IMR-90 (cell line): ENCODE results near the gene TTF1. TPM values are rescaled to one million over a fixed set of nuclear protein-coding genes. Genes with fewer than 3 reads are reported as not detected.

ENCODE experiments used
- ATAC-seq: fragments of 200-7000 bp; cut with Tn5 transposase; 2 replicates; pipeline ENCODE4 v1.9.1; 2020; ENCODE audit warnings: low read depth, mild to moderate bottlenecking, moderate library complexity
- BruUV-seq: library from RNA; stranded (reverse); fragments of 400-500 nt; replicated peaks from 2 replicates; lab custom pipeline; 2021; lab: Mats Ljungman, UMichigan
- CTCF ChIA-PET: fragments of 300-600 bp; formaldehyde crosslinking; extraction: SDS; loops from one replicate; lab custom pipeline; 2021; ENCODE audit warnings: antibody characterized with exemption; lab: Yijun Ruan, JAX
- POLR2A ChIA-PET: fragments of 300-600 bp; sonication (Branson Sonifier 250); formaldehyde crosslinking; loops from one replicate; lab custom pipeline; 2022; ENCODE audit warnings: antibody characterized with exemption; ENCODE audit not compliant: unreplicated experiment; lab: Charles Lee
- DNase-seq: peaks from one replicate; pipeline ENCODE4 v3.0.0; 2013
- H2AFZ ChIP-seq: replicated peaks from 2 replicates; pipeline ENCODE3; 2013; ENCODE audit warnings: low read length, mild to moderate bottlenecking; ENCODE audit not compliant: poor library complexity
- H2AK5ac ChIP-seq: 2 replicates; pipeline ENCODE4 v1.6.1; 2013; ENCODE audit warnings: low read depth, low read length, inconsistent platforms
- H2AK9ac ChIP-seq: replicated peaks from 2 replicates; pipeline ENCODE3; 2013; ENCODE audit warnings: mild to moderate bottlenecking, low read depth, low read length, moderate library complexity; ENCODE audit not compliant: poor library complexity
- H2BK120ac ChIP-seq: 2 replicates; pipeline ENCODE4 v1.6.1; 2013; ENCODE audit warnings: low read depth, low read length, inconsistent platforms
- H2BK15ac ChIP-seq: 3 replicates; pipeline ENCODE4 v1.6.1; 2013; ENCODE audit warnings: low read depth, low read length, inconsistent platforms
- H2BK20ac ChIP-seq: 2 replicates; pipeline ENCODE4 v1.6.1; 2013; ENCODE audit warnings: low read depth, mild to moderate bottlenecking, inconsistent platforms, low read length, moderate library complexity
- H2BK5ac ChIP-seq: 2 replicates; pipeline ENCODE4 v1.6.1; 2013; ENCODE audit warnings: mild to moderate bottlenecking, low read depth, low read length, inconsistent platforms; ENCODE audit not compliant: poor library complexity, severe bottlenecking
- H3K14ac ChIP-seq: replicated peaks from 2 replicates; pipeline ENCODE4 v1.6.1; 2013; ENCODE audit warnings: low read depth, low read length, inconsistent platforms
- H3K18ac ChIP-seq: 2 replicates; pipeline ENCODE4 v1.6.1; 2013; ENCODE audit warnings: low read depth, low read length, control low read depth
- H3K23ac ChIP-seq: 2 replicates; pipeline ENCODE4 v1.6.1; 2013; ENCODE audit warnings: low read depth, low read length, inconsistent platforms
- H3K27ac ChIP-seq: 2 replicates; pipeline ENCODE4 v1.5.1; 2013; ENCODE audit warnings: mild to moderate bottlenecking, control low read depth, low read length; ENCODE audit not compliant: insufficient read depth
- H3K27me3 ChIP-seq: 2 replicates; pipeline ENCODE4 v1.6.1; 2013; ENCODE audit warnings: low read length; ENCODE audit not compliant: control insufficient read depth, insufficient read depth
- H3K36me3 ChIP-seq: 2 replicates; pipeline ENCODE4 v1.6.1; 2013; ENCODE audit warnings: low read length, mixed read lengths; ENCODE audit not compliant: control insufficient read depth, insufficient read depth
- H3K4ac ChIP-seq: 2 replicates; pipeline ENCODE4 v1.6.1; 2013; ENCODE audit warnings: low read depth, low read length, inconsistent platforms
- H3K4me1 ChIP-seq: 2 replicates; pipeline ENCODE4 v1.6.1; 2013; ENCODE audit warnings: low read length, mixed read lengths; ENCODE audit not compliant: control insufficient read depth, insufficient read depth
- H3K4me2 ChIP-seq: 2 replicates; pipeline ENCODE4 v1.6.1; 2013; ENCODE audit warnings: low read depth, mild to moderate bottlenecking, control low read depth, low read length, moderate library complexity
- H3K4me3 ChIP-seq: 2 replicates; pipeline ENCODE4 v1.5.1; 2013; ENCODE audit warnings: low read depth, mild to moderate bottlenecking, control low read depth, low read length, moderate library complexity; ENCODE audit not compliant: insufficient read depth
- H3K56ac ChIP-seq: 2 replicates; pipeline ENCODE4 v1.6.1; 2013; ENCODE audit warnings: low read length, inconsistent platforms; ENCODE audit not compliant: insufficient read depth; ENCODE audit errors: extremely low read depth
- H3K79me1 ChIP-seq, 2 experiments: 2 replicates each; pipeline ENCODE4 v1.6.1; 2013; ENCODE audit warnings: low read length in 2 of 2, inconsistent platforms in 1 of 2, low read depth in 1 of 2
- H3K9ac ChIP-seq: 2 replicates; pipeline ENCODE4 v1.6.1; 2013; ENCODE audit warnings: low read depth, low read length, control low read depth
- H3K9me1 ChIP-seq: 2 replicates; pipeline ENCODE4 v1.6.1; 2013; ENCODE audit warnings: low read length, inconsistent platforms; ENCODE audit not compliant: insufficient read depth
- H3K9me3 ChIP-seq: 2 replicates; pipeline ENCODE4 v1.6.1; 2013; ENCODE audit warnings: low read length; ENCODE audit not compliant: control insufficient read depth, insufficient read depth
- H4K20me1 ChIP-seq: 2 replicates; pipeline ENCODE4 v1.6.1; 2013; ENCODE audit warnings: low read length, inconsistent platforms; ENCODE audit not compliant: insufficient read depth
- H4K5ac ChIP-seq: 2 replicates; pipeline ENCODE4 v1.6.1; 2013; ENCODE audit warnings: mild to moderate bottlenecking, low read depth, low read length, control low read depth
- H4K8ac ChIP-seq, 2 experiments: 2 replicates each; pipeline ENCODE4 v1.6.1; 2013; ENCODE audit warnings: low read depth in 2 of 2, low read length in 2 of 2, control low read depth in 1 of 2, inconsistent platforms in 1 of 2
- H4K91ac ChIP-seq: 2 replicates; pipeline ENCODE4 v1.6.1; 2013; ENCODE audit warnings: low read depth, low read length, inconsistent platforms; ENCODE audit not compliant: insufficient read depth
- BHLHE40 ChIP-seq: fragments of 150-350 bp; IDR thresholded peaks from 2 replicates; pipeline ENCODE4 v1.6.1; 2016; ENCODE audit warnings: mild to moderate bottlenecking, low read depth, low read length
- CEBPB ChIP-seq: IDR thresholded peaks from 2 replicates; pipeline ENCODE4 v1.6.1; 2012; ENCODE audit warnings: low read depth, low read length, improper control_type of control experiment
- CHD1 ChIP-seq: IDR thresholded peaks from 2 replicates; pipeline ENCODE4 v1.6.1; 2012; ENCODE audit warnings: low read depth, low read length, improper control_type of control experiment
- CTCF ChIP-seq: conservative IDR thresholded peaks from 2 replicates; pipeline ENCODE4 v1.5.1; 2012; ENCODE audit warnings: mild to moderate bottlenecking, low read depth, low read length, improper control_type of control experiment
- FOS ChIP-seq: fragments of 150-350 bp; IDR thresholded peaks from 2 replicates; pipeline ENCODE4 v1.6.1; 2016; ENCODE audit warnings: low read depth, low read length
- MAFK ChIP-seq: IDR thresholded peaks from 2 replicates; pipeline ENCODE4 v1.6.1; 2012; ENCODE audit warnings: low read depth, low read length, improper control_type of control experiment
- MAZ ChIP-seq: IDR thresholded peaks from 2 replicates; pipeline ENCODE4 v1.6.1; 2012; ENCODE audit warnings: low read depth, mild to moderate bottlenecking, low read length, improper control_type of control experiment, moderate library complexity, borderline replicate concordance
- MXI1 ChIP-seq: IDR thresholded peaks from 2 replicates; pipeline ENCODE4 v1.6.1; 2012; ENCODE audit warnings: low read depth, mild to moderate bottlenecking, low read length, moderate library complexity, borderline replicate concordance
- NFE2L2 ChIP-seq: fragments of 150-350 bp; IDR thresholded peaks from 2 replicates; pipeline ENCODE4 v1.6.1; 2016; ENCODE audit warnings: low read depth, mild to moderate bottlenecking, low read length
- POLR2A ChIP-seq: IDR thresholded peaks from 2 replicates; pipeline ENCODE4 v1.6.1; 2012; ENCODE audit warnings: mild to moderate bottlenecking, low read depth, low read length
- RAD21 ChIP-seq: IDR thresholded peaks from 2 replicates; pipeline ENCODE4 v1.6.1; 2012; ENCODE audit warnings: low read length, improper control_type of control experiment
- RCOR1 ChIP-seq: IDR thresholded peaks from 2 replicates; pipeline ENCODE4 v1.6.1; 2012; ENCODE audit warnings: mild to moderate bottlenecking, low read length, improper control_type of control experiment; ENCODE audit not compliant: insufficient replicate concordance
- RFX5 ChIP-seq: IDR thresholded peaks from 2 replicates; pipeline ENCODE4 v1.8.0; 2012; ENCODE audit warnings: low read depth, mild to moderate bottlenecking, low read length, moderate library complexity
- SMC3 ChIP-seq: fragments of 150-350 bp; IDR thresholded peaks from 2 replicates; pipeline ENCODE4 v1.6.1; 2016; ENCODE audit warnings: low read depth, mild to moderate bottlenecking, antibody characterized with exemption, low read length, moderate library complexity
- USF2 ChIP-seq: fragments of 150-350 bp; IDR thresholded peaks from 2 replicates; pipeline ENCODE4 v1.6.1; 2017; ENCODE audit warnings: mild to moderate bottlenecking, antibody characterized with exemption, low read length, low read depth
- WGBS, 2 experiments: methylation state at CpG; one replicate each; pipeline versions ENCODE4 v1.1.5 to v1.1.7; 2013; ENCODE audit warnings: missing lambda C conversion rate in 2 of 2; ENCODE audit not compliant: insufficient read length in 1 of 2; ENCODE audit errors: extremely low coverage in 2 of 2; 5-methylcytosine and 5-hydroxymethylcytosine counted together
- dilution Hi-C: fragments of 300-500 bp; cut with HindIII; formaldehyde crosslinking; loops from one replicate; pipeline ENCODE4 v1.14.3; 2018; ENCODE audit warnings: low sequenced_read_pairs; ENCODE audit not compliant: unreplicated experiment
- in situ Hi-C: fragments of 300-500 bp; cut with MboI; formaldehyde crosslinking; loops from 3 replicates; pipeline ENCODE4 v1.14.3; 2019; ENCODE audit warnings: low sequenced_read_pairs, inconsistent platforms, mixed read lengths
- intact Hi-C: fragments of 100-400 bp; cut with micrococcal nuclease; formaldehyde crosslinking; loops from 2 replicates; pipeline ENCODE4 v1.10.0; 2022
- polyA plus RNA-seq, 3 experiments: library from polyadenylated mRNA; depleted of rRNA; stranded (reverse); fragments of >200 nt; gene quantifications; 2 replicates each; pipeline ENCODE4 v1.2.3, GENCODE V29; 2012; ENCODE audit warnings: low replicate concordance in 1 of 3
- total RNA-seq: library from RNA; depleted of rRNA; stranded (reverse); fragments of >200 nt; gene quantifications from 2 replicates; pipeline ENCODE4 v1.2.3, GENCODE V29; 2012
- TF ChIP-seq, protein P1 (sequence below): fragments of 150-350 bp; IDR thresholded peaks from 2 replicates; pipeline ENCODE4 v1.6.1; 2016; ENCODE audit warnings: low read depth, mild to moderate bottlenecking, low read length, moderate library complexity, borderline replicate concordance

Gene TTF1
- total and polyA plus RNA-seq, 2 of the 4 experiments (the other 2 are of a cell fraction) = 6.5 to 12.0 TPM

GRCh38 chr9:132451276-132451675 lies 44.6 kb upstream of the TTF1 start:
- H3K79me1 ChIP-seq = no peaks in the 10 kb centered on the region
- H3K4me3 ChIP-seq = no peak overlapping the region
- ATAC-seq (no peak), DNase-seq (no peak)
- H2BK5ac ChIP-seq = no peak overlapping the region
- dilution Hi-C loops (no loop called here), intact Hi-C loops (no loop called here), in situ Hi-C loops (no loop called here)
- H4K20me1 ChIP-seq = no peaks in the 10 kb centered on the region
- no peak overlapping the region for H3K9ac ChIP-seq
- H3K14ac ChIP-seq = no peak overlapping the region
- H3K27me3 ChIP-seq = peaks cover 31% of the 10 kb centered on the region
- H3K4me1 ChIP-seq = no peaks in the 10 kb centered on the region
- H4K5ac ChIP-seq = no peak overlapping the region
- H2BK15ac ChIP-seq = no peak overlapping the region
- ChIA-PET POLR2A (interaction anchor here (0.6 kb wide), 1 partner anchor 26 kb away, joined by 5 read pairs; no protein-coding TSS in a partner anchor), CTCF (no interaction called here)
- H4K8ac ChIP-seq = no peak overlapping the region
- no peak overlapping the region for H2AK5ac ChIP-seq
- H3K9me3 ChIP-seq = no peaks in the 10 kb centered on the region
- H4K91ac ChIP-seq = no peak overlapping the region
- no peak overlapping the region for H2BK120ac ChIP-seq
- no peak overlapping the region for H3K23ac ChIP-seq
- no peaks in the 10 kb centered on the region for H3K36me3 ChIP-seq
- H3K27ac ChIP-seq = no peak overlapping the region
- no peak overlapping the region for H3K18ac ChIP-seq
- no peaks in the 10 kb centered on the region for H3K9me1 ChIP-seq
- H3K4ac ChIP-seq = no peak overlapping the region
- H2AK9ac ChIP-seq = no peak overlapping the region
- no peak overlapping the region for H2BK20ac ChIP-seq
- no CpG with 5 or more reads among the region's 10 CpGs for WGBS, 2 experiments
- TF ChIP-seq RCOR1 (no peak), RAD21 (no peak), MAFK (no peak), CEBPB (no peak), BHLHE40 (no peak), CTCF (no peak), USF2 (no peak), MXI1 (no peak), RFX5 (no peak), MAZ (no peak), SMC3 (no peak), NFE2L2 (no peak), FOS (no peak), POLR2A (no peak), CHD1 (no peak)
- TF ChIP-seq, protein P1, sequence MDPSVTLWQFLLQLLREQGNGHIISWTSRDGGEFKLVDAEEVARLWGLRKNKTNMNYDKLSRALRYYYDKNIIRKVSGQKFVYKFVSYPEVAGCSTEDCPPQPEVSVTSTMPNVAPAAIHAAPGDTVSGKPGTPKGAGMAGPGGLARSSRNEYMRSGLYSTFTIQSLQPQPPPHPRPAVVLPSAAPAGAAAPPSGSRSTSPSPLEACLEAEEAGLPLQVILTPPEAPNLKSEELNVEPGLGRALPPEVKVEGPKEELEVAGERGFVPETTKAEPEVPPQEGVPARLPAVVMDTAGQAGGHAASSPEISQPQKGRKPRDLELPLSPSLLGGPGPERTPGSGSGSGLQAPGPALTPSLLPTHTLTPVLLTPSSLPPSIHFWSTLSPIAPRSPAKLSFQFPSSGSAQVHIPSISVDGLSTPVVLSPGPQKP = no peak
- H3K56ac ChIP-seq = no peak overlapping the region
- BruUV-seq = no TSS peak
- H2AFZ ChIP-seq = no peak overlapping the region
- H3K4me2 ChIP-seq = no peak overlapping the region
